ENCODE results near the gene HHATL.

The HHATL gene

GRCh38 chr3:42702066-42702951 lies at the start of gene HHATL:
HHATL (minus strand) TSS chr3:42702798; CDS start chr3:42700826, 1,972 bp downstream.
- no peak for DNase-seq (ENCODE audit: extremely low read depth in 1 of 2, low read depth in 1 of 2)

GRCh38 chr3:42751609-42752008 lies 49.0 kb upstream of the HHATL start:
- no peak for DNase-seq (ENCODE audit: extremely low read depth in 1 of 2, low read depth in 1 of 2)

- DNase-seq (ENCODE audit: extremely low read depth in 1 of 2, low read depth in 1 of 2): no peak
Measured at GRCh38 chr3:42750834-42751233, 48.2 kb upstream of the HHATL start.

GRCh38 chr3:42749753-42750231 lies 47.2 kb upstream of the HHATL start:
- DNase-seq (ENCODE audit: extremely low read depth in 1 of 2, low read depth in 1 of 2): no peak

GRCh38 chr3:42749025-42749752 lies 46.6 kb upstream of the HHATL start:
- DNase-seq (ENCODE audit: extremely low read depth in 1 of 2, low read depth in 1 of 2): no peak

GRCh38 chr3:42747581-42747980 lies 45.0 kb upstream of the HHATL start:
- DNase-seq (ENCODE audit: extremely low read depth in 1 of 2, low read depth in 1 of 2): no peak

GRCh38 chr3:42746455-42747450 lies 44.2 kb upstream of the HHATL start:
- no peak for DNase-seq (ENCODE audit: extremely low read depth in 1 of 2, low read depth in 1 of 2)

- no peak for DNase-seq (ENCODE audit: extremely low read depth in 1 of 2, low read depth in 1 of 2)
Measured at GRCh38 chr3:42745776-42746454, 43.3 kb upstream of the HHATL start.

GRCh38 chr3:42745291-42745745 lies 42.7 kb upstream of the HHATL start:
- DNase-seq (ENCODE audit: extremely low read depth in 1 of 2, low read depth in 1 of 2): no peak

- DNase-seq (ENCODE audit: extremely low read depth in 1 of 2, low read depth in 1 of 2): no peak
Measured at GRCh38 chr3:42743204-42743995, 40.8 kb upstream of the HHATL start.

GRCh38 chr3:42742688-42743087 lies 40.1 kb upstream of the HHATL start:
- DNase-seq (ENCODE audit: extremely low read depth in 1 of 2, low read depth in 1 of 2): no peak

- no peak for DNase-seq (ENCODE audit: extremely low read depth in 1 of 2, low read depth in 1 of 2)
Measured at GRCh38 chr3:42742259-42742658, 39.7 kb upstream of the HHATL start.

- DNase-seq (ENCODE audit: extremely low read depth in 1 of 2, low read depth in 1 of 2): no peak
Measured at GRCh38 chr3:42741796-42742195, 39.2 kb upstream of the HHATL start.

GRCh38 chr3:42739401-42740158 lies 37.0 kb upstream of the HHATL start:
- no peak for DNase-seq (ENCODE audit: extremely low read depth in 1 of 2, low read depth in 1 of 2)

- no peak for DNase-seq (ENCODE audit: extremely low read depth in 1 of 2, low read depth in 1 of 2)
Measured at GRCh38 chr3:42736531-42736930, 33.9 kb upstream of the HHATL start.

- DNase-seq (ENCODE audit: extremely low read depth in 1 of 2, low read depth in 1 of 2): no peak
Measured at GRCh38 chr3:42736081-42736480, 33.5 kb upstream of the HHATL start.

- no peak for DNase-seq (ENCODE audit: extremely low read depth in 1 of 2, low read depth in 1 of 2)
Measured at GRCh38 chr3:42735615-42736014, 33.0 kb upstream of the HHATL start.

- no peak for DNase-seq (ENCODE audit: extremely low read depth in 1 of 2, low read depth in 1 of 2)
Measured at GRCh38 chr3:42735019-42735418, 32.4 kb upstream of the HHATL start.

Data from activated CD8-positive, alpha-beta memory T cell treated with anti-CD3 and anti-CD28 coated beads for 1 hour (primary cell).